ENCODE measurements around the gene RORB.

The RORB gene

GRCh38 chr9:74496819-74497747 is at the start of gene RORB:
Gene RORB (plus strand): TSS chr9:74497335. CDS start chr9:74497977, 642 bp downstream.
- peak; percentile 63 for DNase-seq (ENCODE audit: low read depth)

- no peak for DNase-seq (ENCODE audit: low read depth)
These were observed 49.5 kb upstream of the RORB start for GRCh38 chr9:74447451-74448193.

DNA sequence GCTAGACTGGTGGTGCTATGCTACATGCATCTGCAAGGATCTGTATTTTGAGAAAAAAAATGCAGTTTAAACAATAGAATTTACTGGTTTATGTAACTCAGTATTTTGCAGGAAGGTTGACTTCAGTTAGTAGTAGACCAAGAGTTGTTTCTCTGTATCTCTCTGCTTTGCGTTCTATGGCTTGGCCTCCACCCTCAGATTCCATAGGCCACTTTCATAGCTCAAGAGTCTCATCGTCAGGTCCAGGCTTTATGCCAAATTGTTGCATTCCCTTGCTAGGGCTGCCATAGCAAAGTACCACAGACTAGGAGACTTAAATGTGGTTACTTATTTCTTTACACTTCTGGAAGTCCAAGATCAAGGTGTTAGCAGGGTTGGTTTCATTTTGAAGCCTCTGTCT is 48.1 kb upstream of the RORB start:
- no peak for DNase-seq (ENCODE audit: low read depth)

GRCh38 chr9:74458832-74459231 is 38.3 kb upstream of the RORB start:
- peak; percentile 2 for DNase-seq (ENCODE audit: low read depth)

DNA sequence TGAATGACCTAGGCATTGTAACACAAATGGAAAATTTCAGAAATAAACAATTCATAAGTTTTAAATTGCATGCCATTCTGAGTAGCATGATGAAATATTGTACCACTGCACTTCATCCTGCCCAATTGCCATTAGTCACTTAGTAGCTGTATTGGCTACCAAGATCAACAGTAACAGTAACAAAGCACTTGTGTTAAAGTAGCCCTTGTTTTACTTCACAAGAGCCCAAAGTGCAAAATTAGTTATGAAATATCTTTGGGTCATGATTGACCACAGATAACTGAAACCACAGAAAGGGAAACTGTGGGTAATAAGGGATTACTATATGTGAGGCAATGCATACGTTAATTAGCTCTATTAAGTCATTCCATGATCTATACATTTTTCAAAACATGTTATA is 33.3 kb upstream of the RORB start:
- DNase-seq (ENCODE audit: low read depth), result peak; percentile 8

DNA sequence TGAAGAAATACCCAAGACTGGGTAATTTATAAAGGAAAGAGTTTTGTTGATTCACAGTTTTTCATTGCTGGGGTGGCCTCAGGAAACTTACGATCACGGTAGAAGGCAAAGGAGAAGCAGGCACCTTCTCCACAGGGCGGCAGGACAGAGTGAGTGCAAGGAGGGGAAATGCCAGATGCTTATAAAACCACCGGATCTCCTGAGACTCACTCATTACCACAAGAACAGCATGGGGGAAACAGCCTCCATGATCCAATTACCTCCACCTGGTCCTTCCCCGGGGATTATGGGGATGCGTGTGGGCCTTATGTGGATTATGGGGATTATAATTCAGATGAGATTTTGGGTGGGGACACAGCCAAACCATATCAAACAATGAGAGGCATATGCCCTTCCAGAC is 18.5 kb upstream of the RORB start:
- DNase-seq (ENCODE audit: low read depth), result no peak

- DNase-seq (ENCODE audit: low read depth), result no peak
These were observed 17.4 kb upstream of the RORB start for GRCh38 chr9:74479711-74480110.

DNA sequence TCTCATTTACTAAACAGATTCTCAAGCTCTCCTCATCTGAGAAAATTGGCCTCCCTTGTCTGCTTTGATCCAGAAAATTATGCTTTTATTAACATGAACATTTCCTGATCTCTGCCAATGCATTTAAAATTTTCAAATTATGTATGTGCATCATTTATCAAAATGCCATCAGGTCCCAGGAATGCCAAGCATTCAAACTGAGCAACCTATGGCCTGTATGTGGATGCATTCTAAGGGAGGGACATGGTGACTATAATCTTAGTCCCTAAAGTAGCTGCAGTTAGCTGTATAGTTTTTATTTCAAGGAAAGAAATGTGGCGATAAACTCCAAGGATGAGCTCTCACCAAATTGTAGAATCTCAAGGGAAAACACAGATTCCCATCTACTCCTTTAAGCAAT is 9.7 kb upstream of the RORB start:
- no peak for DNase-seq (ENCODE audit: low read depth)

DNA sequence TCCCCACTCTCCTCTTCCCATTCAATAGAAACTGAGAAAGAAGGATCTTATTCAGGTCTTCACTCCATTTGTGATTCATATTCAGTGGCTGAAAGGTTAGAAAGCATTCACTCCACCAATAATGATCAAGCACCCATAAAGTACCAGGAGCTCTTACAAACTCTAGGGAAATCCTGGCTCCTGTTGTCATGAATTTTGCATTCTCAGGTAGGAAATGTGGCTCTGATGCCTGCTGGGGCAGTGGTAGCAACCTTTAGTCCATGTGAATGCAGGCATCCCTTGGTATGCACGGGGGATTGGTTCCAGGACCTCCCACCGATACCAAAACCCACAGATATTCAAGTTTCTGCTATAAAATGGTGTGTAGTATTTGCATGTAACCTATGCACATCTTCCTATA is 3.6 kb upstream of the RORB start:
- DNase-seq (ENCODE audit: low read depth), result no peak

GRCh38 chr9:74494490-74494889 is 2.6 kb upstream of the RORB start:
- DNase-seq (ENCODE audit: low read depth), result no peak

GRCh38 chr9:74496406-74496805 is 729 bp upstream of the RORB start:
- peak; percentile 5 for DNase-seq (ENCODE audit: low read depth)

DNA sequence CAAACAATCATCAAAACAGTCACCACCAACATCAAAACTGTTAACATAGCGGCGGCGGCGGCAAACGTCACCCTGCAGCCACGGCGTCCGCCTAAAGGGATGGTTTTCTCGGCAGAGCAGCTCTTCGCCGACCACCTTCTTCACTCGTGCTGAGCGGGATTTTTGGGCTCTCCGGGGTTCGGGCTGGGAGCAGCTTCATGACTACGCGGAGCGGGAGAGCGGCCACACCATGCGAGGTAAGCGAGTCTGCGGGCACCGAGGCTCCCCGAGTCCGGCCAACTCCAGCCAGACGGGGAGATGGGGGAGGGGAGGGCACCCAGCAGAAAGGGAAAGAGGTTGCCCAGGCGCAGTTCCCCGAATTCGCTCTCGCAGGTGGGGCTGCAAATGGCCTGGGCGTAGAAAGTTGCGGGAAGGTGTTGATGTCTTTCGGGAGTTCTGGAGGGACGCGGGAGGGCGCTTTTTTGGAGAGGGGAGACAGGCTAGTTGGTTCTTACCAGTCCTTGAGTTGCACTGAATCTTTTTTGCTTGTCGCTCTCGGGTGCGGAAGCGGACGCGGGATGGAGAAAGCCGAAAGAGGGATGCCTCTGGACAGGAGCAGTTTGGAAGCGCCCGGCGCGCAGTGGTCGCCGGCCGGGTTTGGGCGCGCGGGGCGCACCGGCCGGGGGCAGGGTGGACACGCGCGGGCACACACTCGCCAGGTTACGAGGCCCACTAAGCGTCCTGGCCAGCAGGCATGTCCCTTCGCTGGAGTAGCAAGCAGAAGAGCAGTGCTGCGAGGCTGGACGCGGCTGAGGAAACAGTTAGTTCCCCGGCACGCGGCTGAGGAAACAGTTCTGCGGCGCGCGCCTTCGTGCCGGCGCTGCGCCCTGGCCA is 849 bp downstream of the RORB start:
- DNase-seq (ENCODE audit: low read depth), result peak; percentile 37

DNA sequence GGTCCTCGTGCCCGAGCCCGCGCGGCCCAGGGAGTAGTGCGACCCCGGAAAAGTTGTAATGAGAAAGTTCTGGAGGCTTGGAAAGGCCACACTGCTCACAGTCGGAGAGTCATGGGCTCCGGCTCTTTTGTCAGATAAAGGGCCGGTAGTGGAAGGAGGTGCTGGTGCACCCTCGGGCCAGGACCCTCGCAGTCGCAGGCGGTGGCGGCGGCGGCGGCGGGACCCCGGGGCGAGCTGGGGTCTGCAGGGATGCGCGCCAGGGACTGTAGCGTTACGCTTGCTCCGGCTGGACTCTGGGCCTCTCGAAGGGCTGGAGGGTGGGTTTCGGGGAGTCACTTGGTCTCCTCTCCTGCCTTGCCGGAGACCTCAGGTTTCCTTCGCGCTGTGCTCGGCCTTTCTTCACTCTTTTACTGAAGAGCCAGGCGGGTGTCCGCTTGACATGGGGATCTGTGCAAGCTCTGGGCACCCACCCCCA is 1.5 kb downstream of the RORB start:
- peak; percentile 2 for DNase-seq (ENCODE audit: low read depth)

GRCh38 chr9:74499111-74499601 is 2.0 kb downstream of the RORB start:
- peak; percentile 21 for DNase-seq (ENCODE audit: low read depth)

GRCh38 chr9:74499770-74500583 is 2.8 kb downstream of the RORB start:
- peak; percentile 7 for DNase-seq (ENCODE audit: low read depth)

- no peak for DNase-seq (ENCODE audit: low read depth)
These were observed 3.4 kb downstream of the RORB start for GRCh38 chr9:74500584-74500924.

GRCh38 chr9:74501570-74501969 is 4.4 kb downstream of the RORB start:
- DNase-seq (ENCODE audit: low read depth), result no peak

DNA sequence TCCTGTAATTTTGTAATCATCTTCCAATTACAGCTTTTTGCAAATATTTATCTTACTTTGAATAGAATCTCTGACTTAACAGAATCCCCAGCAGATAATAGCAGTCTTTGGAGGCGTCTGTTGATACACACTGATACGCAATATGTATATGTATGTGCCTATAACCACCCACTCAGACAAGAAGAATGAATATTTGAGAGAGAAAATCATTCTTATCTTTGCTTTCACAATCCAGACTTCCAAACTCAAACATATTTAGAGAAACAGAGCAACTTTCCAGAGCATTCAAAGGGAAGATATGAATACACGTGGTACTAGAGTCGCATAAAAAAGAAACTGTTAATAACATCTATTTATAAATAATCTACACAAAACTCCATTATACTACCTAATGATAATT is 6.1 kb downstream of the RORB start:
- peak; percentile 3 for DNase-seq (ENCODE audit: low read depth)

DNA sequence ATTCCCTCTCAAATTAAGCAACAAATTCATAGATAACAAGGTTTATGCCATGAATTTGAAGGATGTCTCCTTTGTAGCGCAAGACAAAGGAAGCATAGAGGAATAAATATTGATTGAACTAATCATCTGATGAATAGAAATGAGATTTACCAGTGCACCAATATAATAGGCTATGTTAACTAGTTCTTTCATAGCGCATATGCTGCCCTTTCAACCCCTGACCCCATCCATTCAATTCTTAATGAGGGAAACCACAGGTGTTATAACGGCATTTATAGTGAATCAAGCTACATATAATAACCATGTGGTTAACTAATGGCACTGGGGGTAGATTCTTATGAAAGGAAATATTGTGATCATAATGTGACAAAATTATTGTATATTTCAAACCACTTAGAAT is 6.5 kb downstream of the RORB start:
- no peak for DNase-seq (ENCODE audit: low read depth)

DNA sequence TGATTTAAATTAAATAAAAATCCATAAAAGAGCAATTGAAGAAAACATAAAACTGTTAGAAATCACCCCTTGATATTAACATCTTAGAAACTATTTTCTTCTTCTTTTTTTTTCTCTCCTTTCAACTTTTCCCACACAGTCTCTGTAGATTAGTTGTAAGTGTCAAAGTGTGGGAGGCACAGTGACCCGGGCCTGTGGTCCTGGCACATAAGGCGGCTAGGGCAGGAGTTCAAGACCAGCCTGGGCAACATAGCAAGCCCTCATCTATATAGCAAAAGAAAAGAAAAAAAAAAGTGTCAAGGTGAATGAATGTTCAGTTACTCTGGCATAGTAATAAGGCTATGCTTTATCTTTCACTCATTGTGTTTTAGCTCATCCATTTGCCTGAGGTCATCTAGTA is 14.2 kb downstream of the RORB start:
- DNase-seq (ENCODE audit: low read depth), result no peak

DNA sequence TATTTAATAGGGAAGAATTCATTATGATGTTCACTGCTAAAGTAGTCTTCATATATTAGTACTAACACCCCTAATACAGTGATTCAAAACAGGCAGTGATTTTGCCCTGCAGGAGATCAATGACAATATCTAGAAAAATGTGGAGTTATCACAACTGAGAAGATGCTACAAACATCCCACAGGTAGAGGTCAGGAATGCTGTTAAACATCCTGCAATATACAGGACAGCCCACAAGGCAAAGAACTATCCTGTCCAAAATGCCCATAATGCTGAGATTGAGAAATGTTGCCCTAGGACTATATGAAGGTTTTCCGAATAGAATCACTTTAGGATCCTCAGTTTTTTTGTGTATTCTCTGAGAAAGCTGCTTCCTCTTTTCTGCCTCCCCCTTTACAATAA is 15.3 kb downstream of the RORB start:
- DNase-seq (ENCODE audit: low read depth), result no peak

All from iris pigment epithelial cell (primary cell).